WTC11 (cell line): ENCODE results near the gene HDAC8.

ENCODE experiments used
- CBFB ChIP-seq: sonication (generic); formaldehyde crosslinking; IDR thresholded peaks from 2 replicates; pipeline ENCODE4 v1.8.1; 2022; ENCODE audit warnings: mild to moderate bottlenecking, low read depth, missing genetic modification reagents
- CREB1 ChIP-seq: sonication (generic); formaldehyde crosslinking; IDR thresholded peaks from 2 replicates; pipeline ENCODE4 v1.8.0; 2023; ENCODE audit warnings: mild to moderate bottlenecking, missing genetic modification reagents
- CTCF ChIP-seq: fragments of 200-600 bp; IDR thresholded peaks from 2 replicates; pipeline ENCODE4 v1.8.0; 2022; ENCODE audit warnings: antibody characterized with exemption
- E2F4 ChIP-seq: sonication (generic); formaldehyde crosslinking; IDR thresholded peaks from 2 replicates; pipeline ENCODE4 v1.8.1; 2022; ENCODE audit warnings: low read depth, mild to moderate bottlenecking, moderate library complexity, missing genetic modification reagents, borderline replicate concordance
- ESRRA ChIP-seq: sonication (generic); formaldehyde crosslinking; IDR thresholded peaks from 2 replicates; pipeline ENCODE4 v1.8.1; 2022; ENCODE audit warnings: mild to moderate bottlenecking, missing genetic modification reagents, borderline replicate concordance
- ETV6 ChIP-seq: sonication (generic); formaldehyde crosslinking; IDR thresholded peaks from 2 replicates; pipeline ENCODE4 v1.8.1; 2022; ENCODE audit warnings: mild to moderate bottlenecking, missing genetic modification reagents
- FOXK1 ChIP-seq: sonication (generic); formaldehyde crosslinking; IDR thresholded peaks from 2 replicates; pipeline ENCODE4 v1.8.0; 2022; ENCODE audit warnings: mild to moderate bottlenecking, moderate library complexity, missing genetic modification reagents
- FOXP4 ChIP-seq: sonication (generic); formaldehyde crosslinking; IDR thresholded peaks from 2 replicates; pipeline ENCODE4 v1.8.0; 2022; ENCODE audit warnings: mild to moderate bottlenecking, missing genetic modification reagents
- KAT7 ChIP-seq: sonication (generic); formaldehyde crosslinking; IDR thresholded peaks from 2 replicates; pipeline ENCODE4 v1.8.1; 2023; ENCODE audit warnings: missing genetic modification reagents, mild to moderate bottlenecking, borderline replicate concordance
- PRDM15 ChIP-seq: sonication (generic); formaldehyde crosslinking; IDR thresholded peaks from 2 replicates; pipeline ENCODE4 v1.8.0; 2022; ENCODE audit warnings: missing genetic modification reagents
- SP1 ChIP-seq: sonication (generic); formaldehyde crosslinking; conservative IDR thresholded peaks from 2 replicates; pipeline ENCODE4 v1.8.1; 2022; ENCODE audit warnings: missing genetic modification reagents

- TF ChIP-seq KAT7 (no peak), CTCF (no peak), FOXP4 (no peak), ETV6 (CRISPR knock-in tag) (no peak), CBFB (CRISPR knock-in tag) (no peak), ESRRA (CRISPR knock-in tag) (no peak), E2F4 (CRISPR knock-in tag) (no peak), FOXK1 (CRISPR knock-in tag) (no peak), SP1 (CRISPR knock-in tag) (no peak), PRDM15 (CRISPR knock-in tag) (no peak), CREB1 (no peak)
Measured at GRCh38 chrX:72381439-72382201, 191.0 kb downstream of the HDAC8 start.
